ENCODE measurements around the gene SPTBN1. TPM values are rescaled to one million over a fixed set of nuclear protein-coding genes. Genes with fewer than 3 reads are reported as not detected.

Gene SPTBN1
- total and polyA plus RNA-seq, 2 of the 4 experiments (the other 2 are of a cell fraction), result 49.1 to 241 TPM

- Histone ChIP-seq H3K9ac (ENCODE audit: low read depth, low read length) (no peak overlapping the region), H3K4me3 (ENCODE audit: insufficient read depth, low read depth, low read length) (no peak overlapping the region), H2BK20ac (ENCODE audit: low read depth, low read length) (no peak overlapping the region), H3K18ac (ENCODE audit: low read depth, low read length) (no peak overlapping the region), H2AK9ac (replicated peaks; ENCODE audit: low read depth, low read length, poor library complexity) (no peak overlapping the region), H3K9me1 (ENCODE audit: insufficient read depth, low read length) (peaks cover 15% of the 10 kb centered on the region), H2BK5ac (ENCODE audit: low read depth, low read length, poor library complexity, severe bottlenecking) (no peak overlapping the region), H3K36me3 (ENCODE audit: control insufficient read depth, insufficient read depth, low read length) (peaks cover 43% of the 10 kb centered on the region), H3K4ac (ENCODE audit: low read depth, low read length) (no peak overlapping the region), H3K56ac (ENCODE audit: extremely low read depth, insufficient read depth, low read length) (no peak overlapping the region), H3K79me1 (ENCODE audit: low read depth in 1 of 2, low read length in 2 of 2) (peaks cover 16 to 49% of the 10 kb centered on the region in 2 experiments; a peak in 3 of 4 replicates), H3K4me2 (ENCODE audit: low read depth, low read length) (no peak overlapping the region), H2AK5ac (ENCODE audit: low read depth, low read length) (no peak overlapping the region), H2AFZ (replicated peaks; ENCODE audit: low read length, poor library complexity) (no peak overlapping the region), H4K5ac (ENCODE audit: low read depth, low read length) (no peak overlapping the region), H4K91ac (ENCODE audit: insufficient read depth, low read depth, low read length) (no peak overlapping the region), H3K23ac (ENCODE audit: low read depth, low read length) (no peak overlapping the region), H3K14ac (replicated peaks; ENCODE audit: low read depth, low read length) (no peak overlapping the region), H3K27me3 (ENCODE audit: control insufficient read depth, insufficient read depth, low read length) (no peaks in the 10 kb centered on the region), H2BK120ac (ENCODE audit: low read depth, low read length) (no peak overlapping the region), H4K20me1 (ENCODE audit: insufficient read depth, low read length) (peaks cover 9% of the 10 kb centered on the region; the same call in 1 of the 2 replicates), H3K4me1 (ENCODE audit: control insufficient read depth, insufficient read depth, low read length) (peaks cover 10% of the 10 kb centered on the region), H3K27ac (ENCODE audit: insufficient read depth, low read length) (no peak overlapping the region), H2BK15ac (ENCODE audit: low read depth, low read length) (no peak overlapping the region), H4K8ac (ENCODE audit: low read depth in 2 of 2, low read length in 2 of 2) (no peak overlapping the region), H3K9me3 (ENCODE audit: control insufficient read depth, insufficient read depth, low read length) (no peaks in the 10 kb centered on the region)
- dilution Hi-C loops (cut with HindIII; ENCODE audit: low sequenced_read_pairs, unreplicated experiment), result no loop called here
- ATAC-seq (ENCODE audit: low read depth) (no peak), DNase-seq (no peak)
- intact Hi-C loops (cut with micrococcal nuclease), result loop anchor here (2.0 kb wide), 1 partner anchor 40 kb away; no protein-coding TSS in a partner anchor
- in situ Hi-C loops (cut with MboI; ENCODE audit: low sequenced_read_pairs), result no loop called here
- BruUV-seq (replicated peaks), result no TSS peak
- WGBS, 2 experiments (ENCODE audit: extremely low coverage in 2 of 2, insufficient read length in 1 of 2), result 95% methylated on average over 10 of the region's 18 CpGs; no CpG with 5 or more reads in 1 of the 2 experiments
- no peak for TF ChIP-seq RFX5 (IDR thresholded peaks at IDR 0.05; ENCODE audit: low read depth, low read length)
- CTCF ChIA-PET, result interaction anchor here (0.5 to 2.3 kb wide), 4 partner anchors 9 to 551 kb away, joined by 3 to 11 read pairs (median 4); no protein-coding TSS in a partner anchor
- POLR2A ChIA-PET (ENCODE audit: unreplicated experiment), result no interaction called here
These were observed 208.2 kb downstream of the SPTBN1 start for GRCh38 chr2:54664238-54664786.

All from IMR-90 (cell line).